Ovary (tissue), 9 donors: Measurements from ENCODE around the gene MDFI. TPM values are rescaled to one million over a fixed set of nuclear protein-coding genes. Genes with fewer than 3 reads are reported as not detected.

ENCODE experiments used
- DNase-seq, 5 donors: peaks; one replicate each; pipeline ENCODE4 v3.0.0-alpha.2; 2019 to 2020
- H3K27ac ChIP-seq, 2 donors: fragments of 200-600 bp; one replicate each; pipeline versions ENCODE4 v1.5.1 to v1.8.0; 2019 to 2022
- H3K27me3 ChIP-seq: fragments of 200-600 bp; one replicate; pipeline ENCODE4 v1.8.0; 2022
- H3K36me3 ChIP-seq: fragments of 200-600 bp; sonication (generic); one replicate; pipeline ENCODE4 v1.5.1; 2019
- H3K4me1 ChIP-seq: one replicate; pipeline ENCODE4 v1.8.1; 2013; ENCODE audit warnings: mild to moderate bottlenecking, moderate library complexity; ENCODE audit not compliant: insufficient read depth
- H3K4me3 ChIP-seq: fragments of 200-600 bp; sonication (generic); one replicate; pipeline ENCODE4 v1.5.1; 2017
- H3K9me3 ChIP-seq, 2 donors: fragments of 200-600 bp in 1 of 2; sonication (generic) in 1 of 2; one replicate each; pipeline versions ENCODE4 v1.5.1 to v1.8.1; 2013 to 2019; ENCODE audit warnings: mild to moderate bottlenecking in 1 of 2, moderate library complexity in 1 of 2
- CTCF ChIP-seq, 3 donors: fragments of 450-650 bp in 2 of 3; fragments of 200-600 bp in 1 of 3; IDR thresholded peaks; one replicate each; pipeline versions ENCODE4 v1.5.1 to v1.8.0; 2016 to 2022; ENCODE audit warnings: antibody characterized with exemption in 3 of 3, mild to moderate bottlenecking in 1 of 3
- EP300 ChIP-seq: sonication (generic); formaldehyde crosslinking; IDR thresholded peaks from one replicate; pipeline ENCODE4 v1.6.1; 2017; ENCODE audit warnings: antibody characterized with exemption
- POLR2A ChIP-seq: fragments of 450-650 bp; IDR thresholded peaks from one replicate; pipeline ENCODE4 v1.6.1; 2017; ENCODE audit warnings: antibody characterized with exemption, mild to moderate bottlenecking, moderate library complexity
- WGBS, 3 donors: extraction: QIAGEN DNeasy Blood & Tissue Kit in 1 of 3; methylation state at CpG; one replicate each; pipeline versions ENCODE4 v1.1.5 to v1.1.7; 2013 to 2017; 5-methylcytosine and 5-hydroxymethylcytosine counted together
- intact Hi-C, 4 donors: fragments of 100-400 bp; cut with DNase I; formaldehyde crosslinking; loops; one replicate each; pipeline versions ENCODE4 v1.11.0 to v1.15.1; 2022 to 2023
- polyA plus RNA-seq, 2 donors: library from polyadenylated mRNA; stranded (reverse); fragments of 200-250 nt in 1 of 2; fragments of 350-450 nt in 1 of 2; fragmentation: Illumina TruSeq in 1 of 2; extraction: RNeasy Lipid Tissue Mini Kit (QIAGEN cat#74804) in 1 of 2; gene quantifications; one replicate each; pipeline ENCODE4 v1.2.3, GENCODE V29; 2013 to 2014
- total RNA-seq, 7 donors: library from RNA; depleted of rRNA in 2 of 7; stranded (reverse); fragments of >200 nt in 2 of 7; fragmentation: NEBNext Ultra II Directional in 3 of 7; extraction: Animal tissue kit (Norgen Biotek cat#: 25700) in 3 of 7; gene quantifications; one replicate each; pipeline versions ENCODE4 v1.1.0 to v1.2.4, GENCODE V29; 2016 to 2023
- donor health status: DM: no; HTN: no; CAD: no; lungs with moderate emphysema.
- donor health status: DM: no; HTN: no; CAD: no.
- donor health status: Bipolar disorder and iron deficiency.
- donor health status: DM: yes; HTN: yes; CAD: no.
- donor health status: DM: no; HTN: no; CAD: no.
- donor health status: DM: yes; HTN: yes; CAD: no.

The MDFI gene
- total and polyA plus RNA-seq, 9 donors = 3.8 to 24.4 (median 20.4) TPM

DNA sequence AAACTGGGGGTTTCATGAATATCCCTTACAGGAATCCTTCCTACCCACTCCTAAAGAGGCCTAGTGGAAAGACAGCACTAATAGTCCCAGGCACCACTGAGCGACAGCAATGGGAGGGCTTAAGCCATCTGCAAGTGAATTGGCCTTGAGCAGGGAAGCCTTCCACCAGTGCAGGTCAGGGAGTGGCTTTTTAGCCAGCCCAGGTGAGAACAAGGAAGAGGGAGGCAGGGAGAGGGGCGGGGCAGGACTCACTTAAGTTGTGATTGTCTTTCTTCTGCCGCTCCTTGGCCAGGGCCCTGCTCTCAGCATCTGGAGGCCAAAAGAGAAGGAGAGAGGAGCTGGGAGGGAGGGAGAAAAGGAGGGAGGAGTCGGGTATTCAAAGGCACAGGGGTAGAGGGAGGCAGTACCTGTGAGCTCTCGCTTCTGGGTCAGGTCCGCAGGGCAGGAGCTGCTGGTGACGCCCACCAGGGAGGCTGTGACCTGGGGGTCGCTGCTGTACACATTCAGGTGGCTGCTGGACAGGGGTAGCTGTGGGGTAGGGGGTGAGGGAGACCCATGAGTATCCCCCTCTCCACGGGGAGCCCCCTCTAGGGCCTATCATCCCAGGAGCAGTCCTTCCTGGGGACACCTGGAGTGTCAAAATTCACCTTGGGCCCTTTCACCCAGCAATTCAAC, 49.4 kb downstream of the MDFI start:
- H3K27ac ChIP-seq = no peak overlapping the region
- peak in 1 of 5 donors; percentile 9 for DNase-seq
- intact Hi-C loops = no loop called here

GRCh38 chr6:41688256-41688965, 50.1 kb downstream of the MDFI start:
- intact Hi-C loops = no loop called here
- no peak overlapping the region for H3K27ac ChIP-seq
- DNase-seq = peak in 2 of 5 donors; percentile 14 to 19

More for the DNA sequence above, 49.4 kb downstream of the MDFI start:
- no peak overlapping the region for H3K4me3 ChIP-seq
- H3K9me3 ChIP-seq = no peaks in the 10 kb centered on the region
- 75 to 87% (median 87%) methylated on average over 9 of the region's 9 CpGs for WGBS, 3 donors
- H3K4me1 ChIP-seq = no peaks in the 10 kb centered on the region
- H3K27me3 ChIP-seq = no peaks in the 10 kb centered on the region
- H3K36me3 ChIP-seq = no peaks in the 10 kb centered on the region
- TF ChIP-seq POLR2A (no peak), CTCF (IDR thresholded peaks at IDR 0.05) (no peak), EP300 (no peak)

DNA sequence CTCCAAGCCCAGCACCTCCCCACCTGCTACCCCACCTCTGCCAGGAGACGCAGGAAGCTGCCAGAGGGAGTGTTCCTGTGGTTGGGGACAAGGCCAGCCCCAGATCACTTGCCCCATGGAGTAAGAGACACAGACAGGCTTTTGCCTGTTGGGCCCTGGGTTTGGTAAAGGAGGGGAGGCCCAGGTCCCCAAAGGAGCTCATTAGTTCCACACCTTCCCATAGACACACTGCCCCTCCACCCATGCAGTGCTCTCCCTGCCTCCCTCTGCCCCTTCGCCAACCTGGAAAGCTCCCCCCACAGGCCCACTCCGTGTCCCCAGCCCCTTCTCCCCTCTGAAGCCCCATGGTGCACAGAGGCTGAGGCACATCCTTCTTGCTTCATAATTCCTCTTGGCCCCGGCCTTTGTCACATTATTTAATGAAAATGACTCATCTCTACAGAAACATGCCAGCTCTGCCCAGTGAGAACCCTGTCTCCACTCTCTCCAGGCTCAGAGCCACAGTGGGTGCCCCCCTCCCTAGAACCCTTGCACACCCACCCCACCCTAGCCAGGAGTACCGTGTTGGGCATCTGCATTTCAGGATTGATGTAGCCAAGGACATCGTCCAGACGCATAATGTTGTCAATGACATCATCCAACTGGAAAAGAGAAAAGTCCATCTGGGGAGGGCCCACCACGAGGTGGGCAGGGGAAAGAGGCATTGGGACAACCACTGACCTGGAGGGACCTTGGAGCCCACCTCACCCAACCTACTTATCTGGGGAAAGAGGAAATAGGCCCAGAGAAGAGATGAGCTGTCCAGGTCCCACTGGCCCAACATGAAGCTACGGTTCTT, 51.1 kb downstream of the MDFI start:
- WGBS, 3 donors = 69 to 78% (median 72%) methylated on average over 9 of the region's 9 CpGs
- H3K27me3 ChIP-seq = no peaks in the 10 kb centered on the region
- H3K36me3 ChIP-seq = no peaks in the 10 kb centered on the region
- H3K27ac ChIP-seq = no peak overlapping the region
- no peaks in the 10 kb centered on the region for H3K9me3 ChIP-seq
- TF ChIP-seq EP300 = no peak
- no peak for TF ChIP-seq POLR2A
- no peak for TF ChIP-seq CTCF (IDR thresholded peaks at IDR 0.05)
- H3K4me1 ChIP-seq = no peaks in the 10 kb centered on the region
- H3K4me3 ChIP-seq = no peak overlapping the region
- intact Hi-C loops = no loop called here
- DNase-seq = peak in 2 of 5 donors; percentile 7 to 14

More at GRCh38 chr6:41688256-41688965, 50.1 kb downstream of the MDFI start:
- Histone ChIP-seq H3K9me3 (no peaks in the 10 kb centered on the region), H3K4me1 (no peaks in the 10 kb centered on the region), H3K27me3 (no peaks in the 10 kb centered on the region), H3K36me3 (no peaks in the 10 kb centered on the region), H3K4me3 (no peak overlapping the region)
- TF ChIP-seq EP300 (no peak), CTCF (IDR thresholded peaks at IDR 0.05) (no peak)
- 85 to 93% (median 91%) methylated on average over 5 of the region's 5 CpGs for WGBS, 3 donors

DNA sequence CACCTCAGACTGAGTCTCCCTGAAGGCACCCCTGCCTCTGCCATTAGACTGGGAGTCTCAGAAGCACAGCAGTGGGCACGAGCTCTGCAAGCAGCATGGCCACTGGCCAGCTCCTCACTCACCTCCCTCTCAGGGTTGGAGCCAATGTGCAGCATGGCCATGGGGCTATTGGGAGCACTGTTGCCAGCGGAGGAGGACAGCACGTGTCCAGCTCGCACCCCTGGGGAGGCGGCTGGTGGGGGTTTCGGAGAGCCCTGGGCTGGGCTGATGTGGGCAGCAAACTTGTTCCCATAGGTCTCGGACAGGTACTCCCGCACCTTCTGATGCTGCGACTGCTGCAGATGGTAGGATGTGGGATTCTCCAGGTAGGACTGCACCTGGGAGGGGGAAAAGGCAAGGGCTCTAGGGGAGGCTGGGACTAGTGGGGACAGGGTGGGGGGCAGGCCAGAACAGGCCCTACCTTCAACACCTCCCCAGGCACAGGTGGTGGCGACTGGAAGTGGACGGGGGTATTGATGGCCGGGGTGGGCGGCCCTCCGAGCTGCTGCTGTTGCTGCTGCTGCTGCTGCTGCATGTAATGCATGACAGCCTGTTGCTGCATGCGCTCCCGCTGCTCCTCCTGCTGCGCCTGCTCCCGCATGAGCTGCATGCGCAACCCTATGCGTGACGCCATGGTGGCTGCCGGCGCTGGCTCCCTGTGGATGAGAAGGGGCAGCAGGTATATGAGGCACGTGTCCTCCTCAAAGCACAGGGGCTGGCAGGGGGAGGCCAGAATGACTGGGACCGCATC, 52.5 kb downstream of the MDFI start:
- H3K27ac ChIP-seq = no peak overlapping the region
- H3K36me3 ChIP-seq = no peaks in the 10 kb centered on the region
- intact Hi-C loops = no loop called here
- H3K4me1 ChIP-seq = no peaks in the 10 kb centered on the region
- peak in 1 of 5 donors; percentile 16 for DNase-seq
- H3K9me3 ChIP-seq = no peaks in the 10 kb centered on the region
- H3K27me3 ChIP-seq = no peaks in the 10 kb centered on the region
- 93 to 95% (median 94%) methylated on average over 24 to 25 of the region's 25 CpGs for WGBS, 3 donors
- no peak overlapping the region for H3K4me3 ChIP-seq
- TF ChIP-seq POLR2A = no peak
- TF ChIP-seq CTCF (IDR thresholded peaks at IDR 0.05) = no peak
- no peak for TF ChIP-seq EP300
